Central memory CD4-positive, alpha-beta T cell (primary cell): ENCODE data around the gene FGD5.
A peak's percentile ranks its signal among the peaks of the same experiment; 100 is the strongest.

ENCODE experiments used
- DNase-seq: peaks from one replicate; pipeline ENCODE4 v3.0.0; 2022

FGD5 gene

GRCh38 chr3:14907043-14907966 is 88.5 kb downstream of the FGD5 start:
- DNase-seq = no peak

DNA sequence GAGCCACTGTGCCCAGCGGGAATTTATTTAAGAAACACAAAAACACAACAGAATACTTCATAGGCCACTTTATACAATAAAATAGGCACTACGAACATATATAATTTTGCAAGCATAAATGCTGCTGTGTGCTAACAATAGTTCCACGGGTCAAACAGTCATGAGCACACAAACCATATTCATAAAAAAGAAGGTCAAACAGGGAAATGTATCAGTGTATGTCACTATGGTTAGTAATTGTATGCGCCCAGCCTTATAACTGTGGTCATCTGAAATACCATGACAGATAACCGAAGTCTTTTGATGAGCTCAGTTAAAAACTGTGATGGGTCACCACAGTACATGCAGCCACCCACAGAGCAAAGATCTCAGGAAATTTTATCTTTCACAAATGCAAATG is 90.5 kb downstream of the FGD5 start:
- DNase-seq = no peak

GRCh38 chr3:14911651-14912050 is 92.9 kb downstream of the FGD5 start:
- DNase-seq = no peak

DNA sequence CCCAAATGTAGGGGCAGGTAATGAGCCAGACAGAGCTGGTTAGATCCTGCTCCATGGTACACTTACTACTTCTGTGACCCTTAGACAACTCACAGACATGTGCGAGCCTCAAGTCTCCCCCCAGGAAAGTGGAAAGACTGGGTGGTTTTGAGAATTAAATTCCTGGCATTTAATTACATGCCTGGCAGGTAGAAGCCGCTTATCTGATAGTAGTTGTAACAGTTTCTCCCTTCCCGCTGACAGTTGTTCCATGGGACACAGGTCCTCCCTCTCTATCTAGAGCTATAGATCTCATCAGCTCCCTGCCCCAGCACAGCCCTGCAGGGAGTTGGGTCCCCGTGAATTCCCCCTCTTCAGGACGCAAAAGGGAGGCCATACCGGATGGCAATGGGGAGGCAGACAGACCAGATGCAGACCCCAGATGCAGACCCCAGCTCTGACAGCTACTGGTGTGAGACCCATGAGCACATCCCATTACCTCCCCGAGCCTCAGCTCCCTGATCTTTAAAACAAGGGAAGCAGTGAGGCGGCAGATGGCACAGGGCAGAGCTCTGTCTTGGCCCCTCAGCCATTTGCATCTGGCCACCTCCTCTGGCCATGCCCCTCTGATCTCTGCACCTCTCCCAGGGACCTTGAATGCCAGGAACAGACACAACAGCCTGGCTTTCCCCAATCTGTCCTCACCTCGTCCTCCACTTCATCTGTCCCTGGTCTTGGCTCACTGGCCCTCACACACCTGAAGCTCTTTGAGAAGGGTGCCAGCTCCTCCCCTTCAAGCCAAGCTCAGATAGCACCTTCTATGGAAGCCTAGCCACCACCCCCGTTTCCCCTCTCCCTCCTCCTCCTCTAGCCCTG is 94.5 kb downstream of the FGD5 start:
- no peak for DNase-seq

GRCh38 chr3:14913926-14914778 is 95.4 kb downstream of the FGD5 start:
- no peak for DNase-seq

DNA sequence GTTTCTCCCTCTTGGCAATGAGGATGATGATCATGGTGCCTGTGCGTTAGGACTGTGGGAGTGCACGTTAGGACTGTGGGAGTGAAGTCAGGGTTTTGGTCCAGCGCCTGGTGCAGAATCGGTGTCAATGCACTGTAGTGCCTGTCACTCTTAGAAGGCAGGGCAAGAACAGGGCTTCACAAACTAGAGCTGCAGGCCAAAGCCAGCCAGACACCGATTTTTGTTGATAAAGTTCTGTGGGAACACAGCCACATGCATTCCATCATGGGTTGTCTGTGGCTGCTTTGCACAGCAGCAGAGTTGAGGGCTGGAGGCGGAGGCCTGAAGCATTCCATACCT is 96.0 kb downstream of the FGD5 start:
- DNase-seq = no peak

- DNase-seq = peak; percentile 31
Observed at GRCh38 chr3:14915636-14916222, 97.0 kb downstream of the FGD5 start.

GRCh38 chr3:14918356-14918860 is 99.6 kb downstream of the FGD5 start:
- DNase-seq = no peak

DNA sequence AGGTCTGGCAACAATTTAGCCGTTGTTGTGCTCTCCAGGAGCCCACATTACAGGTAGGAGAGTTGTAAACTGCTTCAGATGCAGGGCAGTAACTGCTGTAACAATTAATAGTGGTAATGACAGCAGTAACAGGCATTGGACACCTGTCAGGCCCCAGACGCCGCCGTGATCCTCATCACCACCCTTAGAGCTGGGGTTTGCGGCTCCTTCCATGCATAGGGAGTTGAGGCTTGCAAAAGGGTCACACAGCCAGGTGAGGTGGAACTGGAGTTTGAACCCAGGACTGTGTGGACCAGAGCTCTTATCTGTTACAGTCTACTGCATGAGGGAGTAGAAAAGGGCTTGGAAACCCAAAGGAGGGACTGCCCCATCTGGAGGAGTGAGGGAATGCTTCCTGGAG is 101.8 kb downstream of the FGD5 start:
- DNase-seq = no peak

GRCh38 chr3:14921034-14921616 is 102.4 kb downstream of the FGD5 start:
- DNase-seq = peak; percentile 72

DNA sequence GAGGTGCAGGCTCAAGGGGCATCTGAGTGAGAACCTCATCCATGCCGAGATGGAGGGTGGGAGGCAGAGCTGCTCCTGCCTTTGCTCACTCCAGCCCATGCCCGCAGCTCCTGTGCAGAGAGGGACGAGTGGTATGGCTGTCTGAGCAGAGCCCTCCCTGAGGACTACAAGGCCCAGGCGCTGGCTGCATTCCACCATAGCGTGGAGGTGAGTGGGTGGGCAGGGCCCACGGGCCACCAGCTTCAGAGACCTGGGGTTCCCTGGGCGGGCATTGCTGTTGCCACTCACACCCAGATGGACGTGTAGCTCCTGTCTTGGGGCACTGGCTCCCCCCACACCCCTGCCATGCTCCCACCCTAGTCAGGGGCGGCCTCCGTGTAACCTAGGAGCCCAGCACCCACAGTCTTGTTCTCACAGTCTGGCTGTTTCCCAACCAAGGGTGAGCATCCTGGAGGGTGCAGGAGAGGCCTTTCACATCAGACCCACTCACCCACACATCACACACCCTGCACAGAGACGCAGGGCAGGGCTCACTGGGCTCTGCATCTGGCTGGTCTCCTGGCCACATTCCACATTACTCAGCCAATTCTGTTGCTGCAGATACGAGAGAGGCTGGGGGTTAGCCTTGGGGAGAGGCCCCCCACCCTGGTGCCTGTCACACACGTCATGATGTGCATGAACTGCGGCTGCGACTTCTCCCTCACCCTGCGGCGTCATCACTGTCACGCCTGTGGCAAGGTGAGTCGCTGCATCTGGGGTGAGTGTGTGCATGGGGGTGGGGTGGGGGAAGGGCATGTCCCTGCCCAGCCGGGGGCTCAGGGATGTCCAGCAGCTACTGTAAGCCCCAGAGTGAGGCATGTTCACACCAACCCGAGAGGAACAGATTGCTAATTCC is 103.3 kb downstream of the FGD5 start:
- DNase-seq = no peak

DNA sequence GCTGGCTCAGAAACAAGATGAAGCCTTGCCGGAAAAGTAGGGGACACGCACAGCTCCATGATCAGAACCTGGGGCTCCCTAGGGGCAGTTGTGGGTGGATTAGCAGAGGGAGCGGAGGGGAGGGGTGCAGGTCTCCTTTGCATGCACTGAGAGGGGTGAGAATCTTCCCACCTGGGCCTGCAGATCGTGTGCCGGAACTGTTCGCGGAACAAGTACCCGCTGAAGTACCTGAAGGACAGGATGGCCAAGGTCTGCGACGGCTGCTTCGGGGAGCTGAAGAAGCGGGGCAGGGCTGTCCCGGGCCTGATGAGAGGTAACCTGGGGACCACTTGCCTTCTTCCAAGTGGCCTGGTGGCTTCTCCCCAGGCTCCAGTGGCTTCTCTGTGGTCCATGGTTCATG is 104.1 kb downstream of the FGD5 start:
- DNase-seq = no peak

GRCh38 chr3:14923476-14923875 is 104.7 kb downstream of the FGD5 start:
- DNase-seq = no peak

DNA sequence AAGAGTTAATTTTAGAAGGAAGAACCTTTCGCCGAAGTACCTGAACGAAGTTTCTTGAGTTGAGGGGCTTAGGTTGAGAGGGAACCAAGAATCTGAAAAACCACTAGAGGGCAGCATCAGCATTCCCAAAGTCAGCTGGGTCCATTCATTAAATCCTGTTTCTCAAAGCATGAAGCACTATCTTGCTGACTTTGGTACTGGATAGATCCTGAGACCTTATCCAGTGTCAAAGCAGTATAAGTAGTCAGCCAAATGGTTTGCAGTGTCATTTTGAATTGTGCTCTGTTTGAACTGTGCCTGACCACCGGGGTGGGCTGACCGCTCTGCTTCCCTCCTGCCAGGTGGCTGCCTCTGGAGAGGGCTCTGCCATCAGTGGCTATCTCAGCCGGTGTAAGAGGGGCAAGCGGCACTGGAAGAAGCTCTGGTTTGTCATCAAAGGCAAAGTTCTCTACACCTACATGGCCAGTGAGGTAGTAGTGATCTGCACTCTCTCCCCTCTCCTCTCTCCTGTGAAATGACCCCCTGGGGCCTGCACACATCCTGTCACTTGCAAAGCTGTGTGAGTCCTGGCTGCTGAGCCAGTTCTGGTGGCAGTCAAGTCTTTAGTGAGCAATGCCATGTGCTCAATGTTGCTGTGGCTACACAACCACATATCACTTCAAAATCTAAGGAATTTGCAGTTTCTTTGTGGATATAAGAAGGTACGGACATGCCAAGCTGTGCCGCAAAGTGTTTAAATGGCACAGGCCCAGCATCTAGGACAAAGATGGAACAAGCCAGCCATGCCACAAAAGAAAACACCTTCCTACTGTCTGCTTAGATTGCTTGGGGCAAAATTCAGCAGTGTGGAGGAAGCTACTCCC is 107.2 kb downstream of the FGD5 start:
- peak; percentile 23 for DNase-seq

- DNase-seq = no peak
Observed at GRCh38 chr3:14926592-14926991, 107.8 kb downstream of the FGD5 start.

DNA sequence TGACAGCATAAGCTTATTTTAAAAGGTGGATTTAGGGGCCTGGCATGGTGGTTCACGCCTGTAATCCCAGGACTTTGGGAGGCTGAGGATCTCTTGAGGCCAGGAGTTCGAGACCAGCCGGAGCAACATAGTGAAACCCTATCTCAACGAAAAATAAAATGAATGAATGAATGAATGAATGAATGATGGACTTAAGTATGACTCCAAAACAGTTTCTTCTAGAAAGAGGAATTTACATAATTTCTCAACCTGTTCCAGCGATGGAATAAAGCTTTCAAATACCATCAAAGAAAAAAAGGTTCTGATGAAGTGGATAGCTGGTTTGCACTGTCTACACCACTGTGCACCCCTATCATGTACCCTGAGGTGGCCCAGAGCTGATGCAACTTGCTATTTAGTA is 108.5 kb downstream of the FGD5 start:
- DNase-seq = no peak

DNA sequence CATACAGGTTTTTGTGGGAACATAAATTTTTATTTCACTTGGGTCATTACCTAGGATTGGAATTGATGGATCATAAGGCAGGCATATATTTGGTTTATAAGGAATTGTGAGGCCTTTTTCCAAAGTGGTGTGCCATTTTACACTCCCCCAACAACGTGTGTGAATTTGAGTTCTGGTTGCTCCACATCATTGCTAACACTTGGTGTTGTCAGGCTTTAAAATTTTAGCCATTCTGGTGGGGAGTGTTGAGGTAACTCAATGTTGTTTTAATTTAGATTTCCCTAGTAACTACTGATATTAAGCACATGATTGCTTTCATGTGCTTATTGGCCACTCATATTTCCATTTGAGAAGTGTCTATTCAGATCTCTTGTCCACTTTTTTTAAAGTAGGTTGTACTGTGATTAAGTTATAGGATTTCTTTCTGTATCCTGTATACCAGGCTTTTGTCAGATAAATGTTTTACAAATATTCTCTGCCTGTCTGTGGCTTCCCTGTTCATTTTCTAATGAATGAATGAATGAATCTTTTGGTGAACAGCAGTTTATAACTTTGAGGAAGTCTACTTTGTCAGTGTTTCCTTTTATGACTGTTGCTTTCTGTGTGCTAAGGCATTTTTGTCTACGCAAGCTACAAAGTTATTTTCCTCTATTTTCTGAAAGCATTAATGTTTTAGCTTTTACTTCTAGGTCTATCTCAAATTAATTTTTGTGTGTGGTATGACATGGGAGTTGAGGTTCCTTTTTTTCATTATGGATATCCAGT is 110.7 kb downstream of the FGD5 start:
- no peak for DNase-seq

GRCh38 chr3:14933820-14934425 is 115.2 kb downstream of the FGD5 start:
- DNase-seq = no peak
